ENCODE results near the gene LRIG1. TPM values are rescaled to one million over a fixed set of nuclear protein-coding genes. Genes with fewer than 3 reads are reported as not detected.

The LRIG1 gene
- total RNA-seq, 3 donors from 2014 or later: 42.0 to 63.0 (median 43.9) TPM

DNA sequence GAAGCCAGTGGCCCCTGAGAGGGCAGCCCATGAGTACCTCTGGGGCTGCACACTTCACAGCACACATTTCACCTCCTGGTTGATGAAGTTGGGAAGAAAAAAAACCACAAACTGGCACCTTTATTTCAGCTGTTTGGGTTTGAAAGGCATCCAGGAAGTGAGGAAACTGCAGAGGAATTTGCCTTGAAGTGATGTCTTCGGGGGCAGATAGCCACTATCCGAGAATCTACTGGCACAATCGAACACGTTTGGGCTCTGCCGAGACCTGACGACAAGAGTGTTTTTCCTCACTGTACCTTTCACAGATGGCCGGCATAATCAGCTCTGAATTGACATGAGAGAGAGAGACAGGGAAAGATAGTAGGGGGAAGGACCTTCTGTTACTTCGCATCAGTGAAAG, 59.7 kb downstream of the LRIG1 start:
- no peak overlapping the region for H3K4me3 Mint-ChIP-seq
- H3K27me3 Mint-ChIP-seq (ENCODE audit: low read depth): no peaks in the 10 kb centered on the region
- ATAC-seq: no peak
- DNase-seq: no peak
- H3K36me3 Mint-ChIP-seq (ENCODE audit: insufficient read depth): peaks cover 23% of the 10 kb centered on the region
- no peaks in the 10 kb centered on the region for H3K9me3 Mint-ChIP-seq
- H3K4me1 Mint-ChIP-seq (ENCODE audit: low read depth): peaks cover 34% of the 10 kb centered on the region

DNA sequence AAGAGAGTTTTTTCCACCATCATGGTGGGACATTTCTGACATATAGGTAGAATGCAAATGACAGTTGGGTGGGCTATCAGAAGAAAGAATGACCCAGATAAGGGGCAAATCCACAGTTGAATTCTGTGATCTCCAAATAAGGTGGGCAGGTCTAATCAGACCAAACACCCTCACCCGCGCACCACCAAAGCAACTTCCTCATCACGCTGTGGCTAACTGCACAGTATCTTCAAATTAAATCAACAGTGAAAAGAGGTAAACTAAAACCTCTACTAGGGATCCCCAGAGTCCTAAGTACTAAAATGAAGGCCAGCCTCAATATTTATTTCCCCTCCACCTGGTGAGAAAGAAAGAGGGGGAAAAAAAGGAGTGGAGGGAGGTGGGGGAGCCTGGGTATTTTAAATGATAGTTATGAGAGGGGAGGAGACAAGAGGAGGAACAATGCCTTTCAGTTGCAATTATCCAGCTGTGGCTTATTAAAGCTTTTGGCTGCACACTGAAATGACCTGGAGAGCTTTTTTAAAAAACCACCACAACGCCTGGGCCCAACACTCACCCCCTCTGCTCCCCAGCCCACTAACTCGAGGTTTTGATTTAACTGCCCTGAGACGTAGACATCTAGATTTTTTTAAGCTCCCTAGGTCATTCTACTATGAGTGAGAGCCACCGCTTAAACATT, 61.0 kb downstream of the LRIG1 start:
- peaks cover 42% of the 10 kb centered on the region for H3K4me1 Mint-ChIP-seq (ENCODE audit: low read depth)
- H3K4me3 Mint-ChIP-seq: no peak overlapping the region
- DNase-seq (no peak), ATAC-seq (no peak)
- no peaks in the 10 kb centered on the region for H3K27me3 Mint-ChIP-seq (ENCODE audit: low read depth)
- no peaks in the 10 kb centered on the region for H3K9me3 Mint-ChIP-seq
- peaks cover 22% of the 10 kb centered on the region for H3K36me3 Mint-ChIP-seq (ENCODE audit: insufficient read depth)

- ATAC-seq (no peak), DNase-seq (no peak)
- Mint-ChIP-seq H3K9me3 (no peaks in the 10 kb centered on the region), H3K4me3 (no peak overlapping the region), H3K36me3 (ENCODE audit: insufficient read depth) (peaks cover 28% of the 10 kb centered on the region), H3K27me3 (ENCODE audit: low read depth) (no peaks in the 10 kb centered on the region), H3K4me1 (ENCODE audit: low read depth) (peaks cover 55% of the 10 kb centered on the region)
Measured at GRCh38 chr3:66438046-66438445, 62.8 kb downstream of the LRIG1 start.

- DNase-seq (no peak), ATAC-seq (no peak)
- Mint-ChIP-seq H3K27me3 (ENCODE audit: low read depth) (no peaks in the 10 kb centered on the region), H3K36me3 (ENCODE audit: insufficient read depth) (peaks cover 28% of the 10 kb centered on the region), H3K4me3 (no peak overlapping the region), H3K4me1 (ENCODE audit: low read depth) (peaks cover 55% of the 10 kb centered on the region), H3K9me3 (no peaks in the 10 kb centered on the region)
Measured at GRCh38 chr3:66437341-66437929, 63.4 kb downstream of the LRIG1 start.

- no peaks in the 10 kb centered on the region for H3K9me3 Mint-ChIP-seq
- DNase-seq: no peak
- peaks cover 51% of the 10 kb centered on the region for H3K4me1 Mint-ChIP-seq (ENCODE audit: low read depth)
- H3K36me3 Mint-ChIP-seq (ENCODE audit: insufficient read depth): peaks cover 23% of the 10 kb centered on the region
- no peak overlapping the region for H3K4me3 Mint-ChIP-seq
- H3K27me3 Mint-ChIP-seq (ENCODE audit: low read depth): no peaks in the 10 kb centered on the region
- no peak for ATAC-seq
Measured at GRCh38 chr3:66435989-66436388, 64.8 kb downstream of the LRIG1 start.

DNA sequence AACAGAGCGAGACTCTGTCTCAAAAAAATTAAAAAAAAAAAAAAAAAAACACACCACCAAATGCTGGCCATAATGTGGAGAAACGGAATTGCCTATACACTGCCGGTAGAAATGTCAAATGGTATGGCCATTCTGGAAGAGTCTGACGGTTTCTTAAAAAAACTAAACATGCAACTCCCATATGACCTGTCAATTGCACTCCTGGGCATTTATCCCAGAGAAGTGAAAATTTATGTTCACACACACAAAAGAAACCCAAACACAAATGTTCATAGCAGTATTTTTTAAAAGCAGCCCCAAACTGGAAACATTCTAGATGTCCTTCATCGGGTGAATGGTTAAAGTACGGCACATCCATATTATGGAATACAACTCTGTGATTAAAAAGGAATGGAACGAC, 66.1 kb downstream of the LRIG1 start:
- no peak overlapping the region for H3K4me3 Mint-ChIP-seq
- H3K27me3 Mint-ChIP-seq (ENCODE audit: low read depth): no peaks in the 10 kb centered on the region
- ATAC-seq (no peak), DNase-seq (no peak)
- no peaks in the 10 kb centered on the region for H3K9me3 Mint-ChIP-seq
- peaks cover 52% of the 10 kb centered on the region for H3K4me1 Mint-ChIP-seq (ENCODE audit: low read depth)
- peaks cover 21% of the 10 kb centered on the region for H3K36me3 Mint-ChIP-seq (ENCODE audit: insufficient read depth)

DNA sequence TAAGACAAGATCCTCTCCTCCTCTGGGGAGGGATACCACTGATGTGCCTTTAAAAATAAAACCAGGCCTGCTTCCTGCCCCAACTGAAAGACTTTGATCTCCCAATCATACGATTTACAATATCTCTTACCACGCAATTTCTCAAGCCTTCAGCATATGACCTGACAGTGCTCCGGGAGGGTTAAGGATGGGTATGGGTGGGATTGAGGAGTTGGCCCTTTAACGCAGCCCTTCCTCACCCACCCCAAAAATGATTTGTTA, 67.4 kb downstream of the LRIG1 start:
- peaks cover 52% of the 10 kb centered on the region for H3K4me1 Mint-ChIP-seq (ENCODE audit: low read depth)
- ATAC-seq (no peak), DNase-seq (no peak)
- peaks cover 22% of the 10 kb centered on the region for H3K36me3 Mint-ChIP-seq (ENCODE audit: insufficient read depth)
- no peak overlapping the region for H3K4me3 Mint-ChIP-seq
- H3K27me3 Mint-ChIP-seq (ENCODE audit: low read depth): no peaks in the 10 kb centered on the region
- H3K9me3 Mint-ChIP-seq: no peaks in the 10 kb centered on the region

DNA sequence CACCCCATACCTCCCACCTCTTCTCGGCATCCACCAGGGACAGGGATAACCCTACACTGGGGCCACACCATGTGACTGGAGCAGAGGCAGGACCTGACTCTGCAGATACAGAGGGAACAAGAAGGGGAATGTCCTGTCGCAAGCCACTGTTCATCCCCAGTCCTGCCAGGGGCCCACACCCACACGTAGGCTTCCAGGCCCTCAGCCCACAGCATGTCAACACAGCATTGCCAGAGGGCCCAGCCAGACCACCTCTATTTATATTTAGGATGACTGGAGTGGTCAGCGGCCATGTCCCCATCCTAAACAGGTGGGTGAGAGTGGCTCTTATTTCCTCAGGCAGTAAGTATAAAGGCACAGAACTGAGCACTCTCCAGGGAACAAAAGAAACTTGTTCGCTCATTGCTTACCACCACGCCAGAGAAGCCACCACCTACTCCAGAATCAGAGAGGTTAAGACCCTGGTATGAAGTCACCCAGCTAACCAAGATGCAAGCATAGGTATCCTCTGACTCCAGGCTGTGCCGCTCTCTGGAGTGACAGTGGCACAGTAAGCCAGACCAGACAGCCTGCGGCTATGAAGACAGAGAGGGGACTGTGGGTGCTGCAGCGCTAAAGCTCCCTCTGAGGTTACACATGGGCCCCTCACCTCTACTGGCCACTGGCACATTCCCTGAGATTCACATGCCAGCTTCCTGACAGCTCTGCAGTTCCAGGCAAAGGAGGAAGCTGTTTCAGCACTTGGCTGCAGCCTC, 67.9 kb downstream of the LRIG1 start:
- H3K4me3 Mint-ChIP-seq: no peak overlapping the region
- H3K36me3 Mint-ChIP-seq (ENCODE audit: insufficient read depth): peaks cover 24% of the 10 kb centered on the region
- DNase-seq (no peak), ATAC-seq (no peak)
- H3K27me3 Mint-ChIP-seq (ENCODE audit: low read depth): no peaks in the 10 kb centered on the region
- H3K9me3 Mint-ChIP-seq: no peaks in the 10 kb centered on the region
- H3K4me1 Mint-ChIP-seq (ENCODE audit: low read depth): peaks cover 55% of the 10 kb centered on the region

GRCh38 chr3:66432041-66432766, 68.6 kb downstream of the LRIG1 start:
- peaks cover 51% of the 10 kb centered on the region for H3K4me1 Mint-ChIP-seq (ENCODE audit: low read depth)
- H3K9me3 Mint-ChIP-seq: no peaks in the 10 kb centered on the region
- H3K27me3 Mint-ChIP-seq (ENCODE audit: low read depth): no peaks in the 10 kb centered on the region
- H3K4me3 Mint-ChIP-seq: no peak overlapping the region
- no peak for DNase-seq
- ATAC-seq: no peak
- H3K36me3 Mint-ChIP-seq (ENCODE audit: insufficient read depth): peaks cover 22% of the 10 kb centered on the region

DNA sequence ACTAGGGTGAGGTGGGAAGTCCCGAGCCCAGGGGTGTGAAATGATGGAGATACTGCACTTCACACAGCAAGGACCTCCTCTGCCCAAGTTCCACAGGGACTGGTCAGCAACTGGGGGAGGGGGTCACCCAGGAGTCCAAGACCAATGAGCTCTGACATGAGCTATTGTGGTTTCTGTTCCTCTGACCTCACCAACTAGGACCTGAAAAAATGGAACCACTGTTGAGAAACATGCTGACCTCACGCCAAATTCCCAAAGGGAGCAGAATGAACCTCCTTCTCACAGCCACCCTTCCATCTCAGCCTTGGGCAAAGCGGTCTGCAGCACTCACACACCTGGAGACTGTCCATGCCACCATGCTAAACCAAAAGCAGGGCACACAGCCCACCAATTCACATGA, 69.3 kb downstream of the LRIG1 start:
- H3K4me3 Mint-ChIP-seq: no peak overlapping the region

GRCh38 chr3:66430876-66431275, 69.9 kb downstream of the LRIG1 start:
- H3K9me3 Mint-ChIP-seq: no peaks in the 10 kb centered on the region
- H3K36me3 Mint-ChIP-seq (ENCODE audit: insufficient read depth): peaks cover 25% of the 10 kb centered on the region
- no peaks in the 10 kb centered on the region for H3K27me3 Mint-ChIP-seq (ENCODE audit: low read depth)
- H3K4me3 Mint-ChIP-seq: no peak overlapping the region
- no peak for DNase-seq
- no peak for ATAC-seq
- H3K4me1 Mint-ChIP-seq (ENCODE audit: low read depth): peaks cover 52% of the 10 kb centered on the region

More for the DNA sequence above, 69.3 kb downstream of the LRIG1 start:
- no peak for DNase-seq
- Mint-ChIP-seq H3K27me3 (ENCODE audit: low read depth) (no peaks in the 10 kb centered on the region), H3K9me3 (no peaks in the 10 kb centered on the region), H3K4me1 (ENCODE audit: low read depth) (peaks cover 52% of the 10 kb centered on the region), H3K36me3 (ENCODE audit: insufficient read depth) (peaks cover 23% of the 10 kb centered on the region)
- ATAC-seq: no peak

DNA sequence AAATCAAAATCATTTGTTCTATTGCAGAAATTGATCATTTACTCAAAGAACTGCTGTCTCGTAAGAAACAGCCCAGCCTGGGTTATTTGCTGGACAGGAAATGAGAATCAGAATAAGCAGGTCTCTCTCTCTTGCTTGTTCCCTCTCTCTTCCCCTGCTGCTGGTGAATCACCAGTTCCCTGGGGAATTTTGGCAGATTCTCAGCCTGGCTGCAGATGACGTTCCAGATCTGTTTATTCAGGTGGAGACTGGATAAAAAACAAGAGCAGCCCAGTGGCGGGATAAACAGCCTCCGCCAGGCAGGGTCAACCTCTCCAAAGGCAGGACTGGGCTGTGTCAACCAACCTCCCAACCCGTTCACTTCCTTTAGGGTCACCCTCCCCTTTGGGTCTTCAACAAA, 72.1 kb downstream of the LRIG1 start:
- Mint-ChIP-seq H3K27me3 (ENCODE audit: low read depth) (no peaks in the 10 kb centered on the region), H3K4me3 (no peak overlapping the region), H3K4me1 (ENCODE audit: low read depth) (peaks cover 46% of the 10 kb centered on the region), H3K36me3 (ENCODE audit: insufficient read depth) (peaks cover 22% of the 10 kb centered on the region), H3K9me3 (no peaks in the 10 kb centered on the region)
- ATAC-seq: no peak
- DNase-seq: no peak

GRCh38 chr3:66427951-66428474, 72.8 kb downstream of the LRIG1 start:
- peaks cover 23% of the 10 kb centered on the region for H3K36me3 Mint-ChIP-seq (ENCODE audit: insufficient read depth)
- no peaks in the 10 kb centered on the region for H3K9me3 Mint-ChIP-seq
- no peak for DNase-seq
- no peak overlapping the region for H3K4me3 Mint-ChIP-seq
- no peaks in the 10 kb centered on the region for H3K27me3 Mint-ChIP-seq (ENCODE audit: low read depth)
- ATAC-seq: no peak
- H3K4me1 Mint-ChIP-seq (ENCODE audit: low read depth): peaks cover 44% of the 10 kb centered on the region

- DNase-seq (no peak), ATAC-seq (no peak)
- H3K4me1 Mint-ChIP-seq (ENCODE audit: low read depth): peaks cover 44% of the 10 kb centered on the region
- H3K36me3 Mint-ChIP-seq (ENCODE audit: insufficient read depth): peaks cover 29% of the 10 kb centered on the region
- no peaks in the 10 kb centered on the region for H3K27me3 Mint-ChIP-seq (ENCODE audit: low read depth)
- H3K9me3 Mint-ChIP-seq: peaks cover 5% of the 10 kb centered on the region
- H3K4me3 Mint-ChIP-seq: no peak overlapping the region
Measured at GRCh38 chr3:66427352-66427751, 73.5 kb downstream of the LRIG1 start.
